GM12878 (cell line): ENCODE results near the gene GZMH. TPM values are rescaled to one million over a fixed set of nuclear protein-coding genes. Genes with fewer than 3 reads are reported as not detected.
A peak's percentile ranks its signal among the peaks of the same experiment; 100 is the strongest.

Experiments used
- ATAC-seq: fragments of 200-7000 bp; cut with Tn5 transposase; 3 replicates; pipeline ENCODE4 v1.9.1; 2020; ENCODE audit warnings: mild to moderate bottlenecking, moderate library complexity
- BruUV-seq: library from RNA; stranded (reverse); fragments of 400-500 nt; replicated peaks from 2 replicates; lab custom pipeline; 2021; lab: Mats Ljungman, UMichigan
- CTCF ChIA-PET: fragments of 300-600 bp; sonication (Branson Sonifier 250); formaldehyde crosslinking; extraction: SDS; loops from one replicate; lab custom pipeline; 2021; ENCODE audit warnings: inconsistent platforms; lab: Yijun Ruan, JAX
- POLR2A ChIA-PET: fragments of 350-600 bp; formaldehyde crosslinking; extraction: SDS; loops from one replicate; lab custom pipeline; 2021; ENCODE audit warnings: inconsistent platforms; lab: Charles Lee
- RAD21 ChIA-PET: fragments of 300-600 bp; sonication (Branson Sonifier 250); formaldehyde crosslinking; loops from one replicate; lab custom pipeline; 2023; ENCODE audit warnings: antibody characterized with exemption; ENCODE audit not compliant: unreplicated experiment; lab: Charles Lee
- SMC1A ChIA-PET: fragments of 300-600 bp; sonication (Branson Sonifier 250); formaldehyde crosslinking; loops from one replicate; lab custom pipeline; 2023; ENCODE audit not compliant: unreplicated experiment, uncharacterized antibody; lab: Charles Lee
- DNase-seq: peaks from one replicate; pipeline ENCODE4 v3.0.0-alpha.2; 2011; ENCODE audit warnings: low read depth, low spot score
- FAIRE-seq: peaks from 3 replicates; lab custom pipeline; 2011; peaks lifted over from hg19 to GRCh38; lab: Jason Lieb, UNC
- H2AFZ ChIP-seq: 2 replicates; pipeline ENCODE4 v1.6.0; 2011; ENCODE audit warnings: low read depth, low read length, control low read depth; ENCODE audit not compliant: control insufficient read depth
- H3K27ac ChIP-seq: 2 replicates; pipeline ENCODE4 v1.5.1; 2011; ENCODE audit warnings: control low read depth; ENCODE audit not compliant: control insufficient read depth, insufficient read depth
- H3K27me3 ChIP-seq, 2 experiments: replicated peaks in 1 of 2; 2 replicates each; pipeline versions ENCODE4 v1.6.0 to v1.6.1; 2011; ENCODE audit warnings: low read length in 1 of 2; ENCODE audit not compliant: control insufficient read depth in 2 of 2, insufficient read depth in 2 of 2
- H3K36me3 ChIP-seq, 2 experiments: 2 replicates each; pipeline ENCODE4 v1.5.1; 2011; ENCODE audit warnings: low read length in 1 of 2; ENCODE audit not compliant: control insufficient read depth in 2 of 2, insufficient read depth in 2 of 2
- H3K4me1 ChIP-seq: 2 replicates; pipeline ENCODE4 v1.6.1; 2011; ENCODE audit warnings: mild to moderate bottlenecking, low read length, moderate library complexity, mixed read lengths; ENCODE audit not compliant: control insufficient read depth, insufficient read depth
- H3K4me2 ChIP-seq: 2 replicates; pipeline ENCODE4 v1.6.0; 2011; ENCODE audit warnings: control low read depth; ENCODE audit not compliant: control insufficient read depth, insufficient read depth
- H3K4me3 ChIP-seq: fragments of 200-600 bp; sonication (generic); 2 replicates; pipeline ENCODE4 v1.5.1; 2016
- H3K79me2 ChIP-seq: 2 replicates; pipeline ENCODE4 v1.6.0; 2011; ENCODE audit warnings: low read length; ENCODE audit not compliant: control insufficient read depth, insufficient read depth
- H3K9ac ChIP-seq: 2 replicates; pipeline ENCODE4 v1.8.0; 2011; ENCODE audit warnings: low read length, control low read depth, mixed read lengths; ENCODE audit not compliant: control insufficient read depth, insufficient read depth
- H3K9me3 ChIP-seq: replicated peaks from 3 replicates; pipeline ENCODE4 v1.5.1; 2011; ENCODE audit warnings: mild to moderate bottlenecking, low read length; ENCODE audit not compliant: control insufficient read depth, insufficient read depth
- H4K20me1 ChIP-seq: 2 replicates; pipeline ENCODE4 v1.6.0; 2011; ENCODE audit not compliant: control insufficient read depth, insufficient read depth
- BHLHE40 ChIP-seq, 2 experiments: fragments of 450-650 bp in 1 of 2; IDR thresholded peaks; 2 replicates each; pipeline ENCODE4 v1.6.1; 2011 to 2017; ENCODE audit warnings: low read depth in 2 of 2, borderline replicate concordance in 1 of 2, improper control_type of control experiment in 1 of 2, low read length in 1 of 2, mild to moderate bottlenecking in 1 of 2
- CTCF ChIP-seq, 3 experiments: IDR thresholded peaks in 2 of 3; conservative IDR thresholded peaks in 1 of 3; 2 replicates each; pipeline ENCODE4 v1.5.1; 2011; ENCODE audit warnings: low read depth in 3 of 3, low read length in 3 of 3, mild to moderate bottlenecking in 3 of 3, control low read depth in 2 of 3, moderate library complexity in 2 of 3, inconsistent platforms in 1 of 3, mixed read lengths in 1 of 3; ENCODE audit not compliant: control insufficient read depth in 2 of 3, insufficient read depth in 1 of 3; ENCODE audit errors: extremely low read depth in 1 of 3
- EGR1 ChIP-seq, 2 experiments: IDR thresholded peaks; 1 replicate in 1 of 2; 2 replicates in 1 of 2; pipeline ENCODE4 v1.6.1; 2011 to 2012; ENCODE audit warnings: low read depth in 2 of 2, low read length in 2 of 2, borderline replicate concordance in 1 of 2, mild to moderate bottlenecking in 1 of 2, moderate library complexity in 1 of 2
- MAX ChIP-seq: IDR thresholded peaks from 2 replicates; pipeline ENCODE4 v1.6.1; 2012; ENCODE audit warnings: low read depth, low read length, improper control_type of control experiment
- RAD21 ChIP-seq: IDR thresholded peaks from 2 replicates; pipeline ENCODE4 v1.6.1; 2011; ENCODE audit warnings: mild to moderate bottlenecking, low read depth, low read length, moderate library complexity; ENCODE audit not compliant: insufficient read depth
- SMC3 ChIP-seq: IDR thresholded peaks from 2 replicates; pipeline ENCODE4 v1.6.1; 2011; ENCODE audit warnings: low read length, improper control_type of control experiment, borderline replicate concordance
- TCF12 ChIP-seq: IDR thresholded peaks from 2 replicates; pipeline ENCODE4 v1.6.1; 2011; ENCODE audit warnings: low read depth, mild to moderate bottlenecking, low read length
- WGBS: methylation state at CpG from one replicate; pipeline ENCODE4 v1.1.6; 2016; ENCODE audit warnings: low lambda C conversion rate; ENCODE audit not compliant: insufficient replicate concordance, insufficient coverage; ENCODE audit errors: missing lambda C conversion rate; 5-methylcytosine and 5-hydroxymethylcytosine counted together
- in situ Hi-C: fragments of 300-500 bp; cut with MboI; formaldehyde crosslinking; loops from 9 replicates; pipeline ENCODE4 v1.14.3; 2018; ENCODE audit warnings: mixed read lengths
- intact Hi-C: fragments of 100-400 bp; cut with micrococcal nuclease; formaldehyde crosslinking; loops from one replicate; pipeline ENCODE4 v1.14.2; 2022; ENCODE audit not compliant: unreplicated experiment
- polyA plus RNA-seq, 11 experiments: library from polyadenylated mRNA; depleted of rRNA in 4 of 11; unstranded in 6 of 11; stranded (reverse) in 5 of 11; fragments of >200 nt; fragmentation: Nextera tagmentation in 4 of 11; fragmentation: Illumina TruSeq in 1 of 11; extraction: Ambion mirVana in 4 of 11; extraction: Trizol in 1 of 11; gene quantifications; 1 replicate in 1 of 11; 2 replicates in 10 of 11; pipeline versions ENCODE4 v1.2.1 to v1.2.3, GENCODE V29; 2011 to 2016; ENCODE audit warnings: inconsistent platforms in 2 of 11, missing spikeins in 2 of 11, low read depth in 1 of 11
- total RNA-seq, 4 experiments: library from RNA; depleted of rRNA in 3 of 4; stranded (reverse); fragments of >200 nt in 3 of 4; fragmentation: Illumina TruSeq in 1 of 4; extraction: Trizol in 1 of 4; gene quantifications; 2 replicates each; pipeline versions ENCODE4 v1.2.1 to v1.2.3, GENCODE V29; 2013 to 2021

The GZMH gene
- total and polyA plus RNA-seq, 10 of the 15 experiments (the other 5 are each of a cell fraction or from before 2014, with no cell fraction given) = 0.16 to 0.53 (median 0.22) TPM; not detected in 6

GRCh38 chr14:24605435-24606190 lies 3.9 kb downstream of the GZMH start:
- in situ Hi-C loops (loop anchor here (5.0 kb wide), 1 partner anchor 72 kb away; no protein-coding TSS in a partner anchor), intact Hi-C loops (loop anchor here (1.0 to 10.0 kb wide), 2 partner anchors 74 to 121 kb away; no protein-coding TSS in a partner anchor)
- DNase-seq = no peak
- Histone ChIP-seq H2AFZ (no peak overlapping the region), H3K4me1 (peaks cover 8% of the 10 kb centered on the region), H4K20me1 (no peaks in the 10 kb centered on the region), H3K9ac (no peak overlapping the region), H3K27me3 (no peaks in the 10 kb centered on the region), H3K9me3 (no peaks in the 10 kb centered on the region), H3K79me2 (no peaks in the 10 kb centered on the region), H3K4me2 (no peak overlapping the region), H3K27ac (no peak overlapping the region), H3K36me3 (no peaks in the 10 kb centered on the region), H3K4me3 (no peak overlapping the region)
- no peak for FAIRE-seq
- TF ChIP-seq SMC3 = peak; percentile 69
- TF ChIP-seq BHLHE40 (IDR thresholded peaks at IDR 0.05; ENCODE audit: borderline replicate concordance in 1 of 2, low read depth in 2 of 2, low read length in 1 of 2) = no peak
- no peak for TF ChIP-seq MAX
- TF ChIP-seq EGR1 (IDR thresholded peaks at IDR 0.05; ENCODE audit: borderline replicate concordance in 1 of 2, low read depth in 2 of 2, low read length in 2 of 2) = no peak
- peak; percentile 93 for TF ChIP-seq RAD21
- peak; percentile 73 to 98 (median 97) for TF ChIP-seq CTCF (IDR thresholded peaks at IDR 0.05 in 2 of 3, conservative IDR thresholded peaks at IDR 0.05 in 1 of 3; ENCODE audit: control insufficient read depth in 2 of 3, extremely low read depth in 1 of 3, insufficient read depth in 1 of 3, low read depth in 3 of 3, low read length in 3 of 3)
- TF ChIP-seq TCF12 = 0 out of 2 replicates have a peak, but pooled peaks have one; percentile 38
- RAD21 ChIA-PET = interaction anchor here (0.8 to 2.0 kb wide), 4 partner anchors 70 to 104 kb away, joined by 4 to 8 read pairs (median 6); no protein-coding TSS in a partner anchor
- WGBS = 45% methylated on average over 3 of the region's 3 CpGs
- CTCF ChIA-PET = interaction anchor here (0.6 to 5.0 kb wide), 17 partner anchors 9 to 795 kb away, joined by 3 to 41 read pairs (median 5); no protein-coding TSS in a partner anchor
- peak; percentile 98 for ATAC-seq
- POLR2A ChIA-PET = interaction anchor here (1.5 kb wide), 1 partner anchor 67 kb away, joined by 4 read pairs; no protein-coding TSS in a partner anchor
- SMC1A ChIA-PET = interaction anchor here (0.9 to 1.3 kb wide), 7 partner anchors 68 to 104 kb away, joined by 3 to 7 read pairs (median 5); no protein-coding TSS in a partner anchor
- BruUV-seq = no TSS peak
